KOPT-K1 (cell line): ENCODE measurements around the gene PLEKHG5.
A peak's percentile ranks its signal among the peaks of the same experiment; 100 is the strongest.
"Not testable (repeated sequence)": the region's sequence is repeated elsewhere in the genome, so short reads cannot be mapped to it uniquely, and the experiment has no call there.

Source experiments
- H3K27ac ChIP-seq: fragments of 200-600 bp; sonication (generic); 2 replicates; pipeline ENCODE4 v1.5.1; 2016; ENCODE audit warnings: antibody characterized with exemption, mild to moderate bottlenecking, low read depth, low read length; ENCODE audit not compliant: poor library complexity, severe bottlenecking
- H3K36me3 ChIP-seq: fragments of 200-600 bp; sonication (generic); 2 replicates; pipeline ENCODE4 v1.5.1; 2017; ENCODE audit warnings: antibody characterized with exemption, mild to moderate bottlenecking, low read length, moderate library complexity; ENCODE audit not compliant: insufficient read depth
- H3K9me3 ChIP-seq: fragments of 200-600 bp; sonication (generic); 2 replicates; pipeline ENCODE4 v1.5.1; 2017; ENCODE audit warnings: antibody characterized with exemption, low read length, mild to moderate bottlenecking; ENCODE audit not compliant: insufficient read depth, poor library complexity, severe bottlenecking

Gene PLEKHG5

GRCh38 chr1:6495041-6495441, 3.6 kb upstream of the PLEKHG5 start:
- no peaks in the 10 kb centered on the region for H3K9me3 ChIP-seq
- no peaks in the 10 kb centered on the region for H3K36me3 ChIP-seq
- H3K27ac ChIP-seq: no peak overlapping the region

- H3K27ac ChIP-seq: no peak overlapping the region
- no peaks in the 10 kb centered on the region for H3K9me3 ChIP-seq
- no peaks in the 10 kb centered on the region for H3K36me3 ChIP-seq
These were observed 3.2 kb upstream of the PLEKHG5 start for GRCh38 chr1:6494627-6495026.

DNA sequence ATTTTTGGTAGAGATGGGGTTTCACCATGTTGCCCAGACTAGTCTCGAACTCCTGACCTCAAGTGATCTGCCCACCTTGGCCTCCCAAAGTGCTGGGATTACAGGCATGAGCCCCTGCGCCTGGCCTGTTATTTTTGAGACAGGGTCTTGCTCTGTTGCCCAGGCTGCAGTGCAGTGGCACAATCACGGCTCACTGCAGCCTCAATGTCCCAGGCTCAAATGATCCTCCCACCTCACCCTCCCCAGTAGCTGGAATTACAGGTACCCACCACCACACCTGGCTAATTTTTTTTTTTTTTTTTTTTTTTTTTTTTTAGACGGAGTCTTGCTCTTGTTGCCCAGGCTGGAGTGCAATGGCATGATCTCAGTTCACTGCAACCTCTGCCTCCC, 2.4 kb upstream of the PLEKHG5 start:
- not testable (repeated sequence) for H3K9me3 ChIP-seq, H3K27ac ChIP-seq, H3K36me3 ChIP-seq

GRCh38 chr1:6491966-6492365, 499 bp upstream of the PLEKHG5 start:
- peak overlapping the region; percentile 65 for H3K27ac ChIP-seq
- H3K9me3 ChIP-seq: no peaks in the 10 kb centered on the region
- no peaks in the 10 kb centered on the region for H3K36me3 ChIP-seq

DNA sequence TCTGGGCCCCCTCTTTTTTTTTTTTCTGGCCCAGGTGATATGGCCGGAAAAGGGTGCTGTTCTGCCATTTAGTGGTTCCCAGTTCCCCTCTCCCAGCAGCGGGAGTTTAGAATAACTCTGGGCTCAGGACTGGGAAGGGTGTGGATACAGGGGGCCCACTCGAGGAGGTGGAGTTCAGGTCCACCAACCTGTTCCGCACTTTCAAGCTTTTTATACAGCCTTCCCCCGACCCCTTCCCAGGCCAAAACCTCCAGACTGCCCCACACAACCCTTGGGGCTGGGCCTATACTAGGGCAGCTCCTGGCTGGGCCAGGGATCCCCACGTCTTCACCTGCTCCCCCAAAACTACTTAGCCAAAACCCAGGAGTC, 402 bp downstream of the PLEKHG5 start:
- Histone ChIP-seq H3K27ac (peak overlapping the region; percentile 65), H3K9me3 (no peaks in the 10 kb centered on the region), H3K36me3 (no peaks in the 10 kb centered on the region)

DNA sequence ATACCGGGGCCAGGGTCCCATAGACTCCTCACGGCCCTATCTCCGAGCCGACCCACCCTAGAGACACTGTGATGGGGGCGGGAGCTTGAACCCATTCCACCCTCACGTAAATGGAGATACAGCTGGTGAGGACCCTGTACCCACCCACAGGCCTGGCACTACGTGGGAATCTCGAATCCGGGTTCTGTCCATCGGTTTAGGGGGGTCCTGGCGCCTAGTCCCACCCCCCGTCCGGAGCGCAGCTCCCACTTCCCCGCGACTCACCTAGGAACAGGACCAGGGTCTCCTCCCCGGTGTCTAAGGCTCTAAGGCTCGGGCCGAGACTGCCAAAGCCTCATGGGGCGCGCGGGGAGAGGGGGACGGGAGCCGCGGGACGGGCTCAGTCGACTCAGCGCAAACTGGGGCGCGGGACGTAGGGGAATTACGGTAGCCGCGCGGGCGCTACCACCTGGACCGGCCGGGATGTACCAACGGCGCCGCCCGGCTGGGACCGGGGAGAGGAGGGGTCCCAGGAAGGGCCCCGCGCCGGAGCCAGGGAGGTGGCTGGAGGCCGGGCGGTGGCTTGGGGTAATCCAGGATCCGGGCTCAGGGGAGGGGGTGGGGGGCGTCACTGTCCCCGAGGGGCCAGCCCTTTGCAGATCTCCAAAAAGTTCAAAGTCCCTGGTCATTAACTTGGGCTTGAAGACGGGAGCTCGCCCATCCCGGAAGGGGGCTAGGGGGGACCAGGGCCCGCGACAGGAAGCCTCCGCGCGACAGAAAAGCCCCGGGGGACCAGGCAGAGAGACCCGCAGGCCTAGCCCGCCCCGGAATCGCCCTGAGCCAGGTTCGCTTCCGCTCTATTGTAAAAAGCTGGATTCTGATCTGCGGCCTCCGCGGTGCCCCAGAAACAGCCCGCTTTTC, 1.0 kb downstream of the PLEKHG5 start:
- no peaks in the 10 kb centered on the region for H3K9me3 ChIP-seq
- H3K36me3 ChIP-seq: no peaks in the 10 kb centered on the region
- peak overlapping the region; percentile 65 for H3K27ac ChIP-seq

GRCh38 chr1:6489799-6490180, 1.7 kb downstream of the PLEKHG5 start:
- Histone ChIP-seq H3K27ac (peak overlapping the region; percentile 65), H3K36me3 (no peaks in the 10 kb centered on the region), H3K9me3 (no peaks in the 10 kb centered on the region)

GRCh38 chr1:6489383-6489765, 2.1 kb downstream of the PLEKHG5 start:
- no peak overlapping the region for H3K27ac ChIP-seq
- H3K36me3 ChIP-seq: no peaks in the 10 kb centered on the region
- no peaks in the 10 kb centered on the region for H3K9me3 ChIP-seq

- Histone ChIP-seq H3K27ac (no peak overlapping the region), H3K36me3 (no peaks in the 10 kb centered on the region), H3K9me3 (no peaks in the 10 kb centered on the region)
These were observed 2.7 kb downstream of the PLEKHG5 start for GRCh38 chr1:6488602-6489382.

DNA sequence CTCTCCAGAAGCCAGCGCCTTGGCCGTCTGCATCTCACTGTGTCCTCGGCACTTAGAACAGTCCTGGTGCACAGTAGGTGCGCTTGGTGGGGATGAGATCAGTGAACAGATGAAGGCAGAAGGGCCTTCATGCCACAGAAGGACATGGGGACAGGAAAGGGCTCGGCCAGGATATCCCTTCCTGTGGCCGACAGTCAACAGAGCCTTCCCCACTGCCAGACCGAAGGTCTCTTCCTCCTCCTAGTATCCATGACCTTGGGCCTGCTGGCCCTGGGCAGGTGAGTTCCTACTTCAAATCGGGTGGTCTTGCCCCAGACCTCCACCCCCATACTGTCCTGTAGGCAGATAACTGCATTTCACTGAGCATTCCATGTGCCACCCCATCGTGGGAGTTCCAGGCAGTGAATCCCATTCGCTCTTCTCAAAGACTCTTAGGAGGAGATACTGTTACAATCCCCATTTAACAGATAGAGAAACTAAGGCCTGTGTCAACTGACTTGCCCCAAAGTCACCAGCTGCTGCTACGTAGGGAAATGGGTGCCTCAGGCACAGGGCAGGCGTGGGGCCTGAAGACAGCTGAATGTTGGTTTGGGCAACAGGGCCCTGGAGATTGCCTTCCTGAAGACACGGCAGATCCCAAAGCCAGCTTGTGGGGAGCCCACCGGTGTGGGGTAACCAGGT, 3.5 kb downstream of the PLEKHG5 start:
- Histone ChIP-seq H3K27ac (no peak overlapping the region), H3K36me3 (no peaks in the 10 kb centered on the region), H3K9me3 (no peaks in the 10 kb centered on the region)

DNA sequence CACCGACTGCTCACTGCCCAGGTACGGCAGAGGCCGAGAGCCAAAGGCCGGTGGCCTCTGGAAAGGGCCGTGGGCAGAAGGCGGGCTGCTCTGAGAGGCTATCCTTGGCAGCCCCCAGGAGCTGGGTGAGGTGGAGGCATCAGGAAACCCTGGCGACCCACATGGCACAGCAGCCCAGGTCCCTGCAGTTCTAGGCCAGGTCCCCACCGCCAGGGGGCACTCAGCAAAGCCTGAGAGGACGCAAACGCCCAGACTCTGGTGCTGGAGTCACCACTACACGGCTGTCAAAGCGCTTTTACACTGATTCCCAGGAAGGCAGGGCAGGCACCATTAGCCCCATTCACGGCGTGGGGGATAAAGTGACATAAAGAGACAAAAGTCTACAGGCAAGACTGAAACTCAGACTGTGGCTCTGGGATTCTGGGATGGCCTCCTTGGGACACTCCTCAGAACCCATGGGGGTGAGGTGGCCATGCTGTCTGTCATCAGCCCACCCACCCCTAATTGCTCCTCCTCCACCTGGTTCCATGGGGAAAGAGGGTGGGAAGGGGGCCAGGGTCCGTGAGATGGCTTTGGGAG, 4.9 kb downstream of the PLEKHG5 start:
- H3K27ac ChIP-seq: no peak overlapping the region
- no peaks in the 10 kb centered on the region for H3K9me3 ChIP-seq
- H3K36me3 ChIP-seq: no peaks in the 10 kb centered on the region

DNA sequence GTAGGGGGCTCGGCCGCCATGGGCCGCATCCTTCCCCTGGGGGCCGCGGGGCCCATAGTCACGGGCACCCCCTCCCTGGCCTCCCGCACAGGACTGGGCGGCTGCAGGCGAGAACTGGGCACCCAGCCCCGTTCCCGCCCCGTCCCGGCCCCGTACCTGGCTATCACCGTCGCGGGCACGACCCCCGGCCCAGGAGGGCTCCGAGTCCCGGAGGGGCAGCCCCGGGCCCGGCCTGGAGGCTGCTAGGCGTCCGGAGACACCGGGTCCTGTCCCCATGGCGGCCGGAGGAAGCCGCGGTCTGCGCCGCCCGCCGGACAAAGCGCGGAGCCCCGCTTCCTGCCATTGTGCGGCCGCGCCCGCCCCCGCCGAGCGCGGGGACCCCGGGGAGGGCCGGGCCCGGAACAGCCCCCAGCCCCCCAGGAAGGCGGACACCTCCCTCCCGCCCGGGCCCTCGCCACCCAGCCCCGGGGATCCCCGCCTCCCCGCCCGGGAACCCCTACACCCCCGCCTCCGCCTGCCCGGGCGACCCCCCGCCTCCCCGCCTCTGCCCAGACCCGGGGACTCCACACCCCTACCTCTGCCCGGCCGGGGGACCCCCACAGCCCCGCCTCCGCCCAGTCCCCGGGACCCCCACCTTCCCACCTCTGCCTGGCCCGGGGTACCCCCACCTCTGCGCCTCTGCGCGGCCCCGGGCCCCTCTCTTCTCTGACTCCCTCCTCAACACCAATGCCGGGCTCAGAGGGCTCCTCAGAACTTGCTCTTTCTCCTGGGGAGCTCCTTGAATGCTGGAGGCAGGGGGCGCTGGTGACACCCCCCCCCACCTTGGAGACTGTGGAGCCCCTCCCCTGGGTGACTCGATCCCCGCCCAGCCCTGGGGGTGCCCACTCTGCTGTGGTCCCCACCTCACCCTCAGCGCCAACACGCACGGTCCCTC, 6.0 kb downstream of the PLEKHG5 start:
- Histone ChIP-seq H3K27ac (no peak overlapping the region), H3K36me3 (no peaks in the 10 kb centered on the region), H3K9me3 (no peaks in the 10 kb centered on the region)

DNA sequence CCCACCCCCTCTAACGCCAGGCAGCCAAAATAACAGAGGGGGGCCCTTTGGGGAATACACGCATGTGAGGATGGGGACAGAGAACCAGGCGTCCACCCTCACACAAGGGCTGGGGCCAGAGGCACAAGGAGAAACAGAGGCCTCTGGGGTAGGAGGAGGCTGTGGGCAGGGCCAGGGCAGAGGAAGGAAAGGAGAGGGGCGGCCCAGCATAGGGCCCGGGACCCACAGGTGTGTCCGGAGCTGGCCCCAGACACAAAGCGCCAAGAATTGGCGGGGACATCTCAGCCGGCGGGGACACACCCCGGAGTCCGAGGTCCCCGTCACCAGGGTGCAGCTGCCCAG, 6.7 kb downstream of the PLEKHG5 start:
- H3K36me3 ChIP-seq: no peaks in the 10 kb centered on the region
- no peak overlapping the region for H3K27ac ChIP-seq

GRCh38 chr1:6483761-6484117, 7.7 kb downstream of the PLEKHG5 start:
- Histone ChIP-seq H3K9me3 (no peaks in the 10 kb centered on the region), H3K36me3 (no peaks in the 10 kb centered on the region), H3K27ac (no peak overlapping the region)

More for the DNA sequence above, 6.7 kb downstream of the PLEKHG5 start:
- no peaks in the 10 kb centered on the region for H3K9me3 ChIP-seq
